Liver (tissue), 10 donors: ENCODE results near the gene CCL19. TPM values are rescaled to one million over a fixed set of nuclear protein-coding genes. Genes with fewer than 3 reads are reported as not detected.

Experiments used
- DNase-seq: peaks from one replicate; pipeline ENCODE4 v3.0.0-alpha.2; 2017; ENCODE audit warnings: low spot score
- H3K27ac ChIP-seq, 2 donors: one replicate each; pipeline ENCODE4 v1.7.0; 2013; ENCODE audit warnings: inconsistent platforms in 2 of 2, low read length in 2 of 2, control low read depth in 1 of 2, low read depth in 1 of 2, mild to moderate bottlenecking in 1 of 2
- H3K27me3 ChIP-seq, 4 donors: one replicate each; pipeline versions ENCODE4 v1.6.1 to v1.7.0; 2013; ENCODE audit warnings: low read length in 3 of 4, inconsistent platforms in 1 of 4, mild to moderate bottlenecking in 1 of 4, moderate library complexity in 1 of 4; ENCODE audit not compliant: control insufficient read depth in 4 of 4, insufficient read depth in 4 of 4
- H3K36me3 ChIP-seq, 4 donors: one replicate each; pipeline versions ENCODE4 v1.6.1 to v1.7.0; 2013; ENCODE audit warnings: low read length in 3 of 4, mild to moderate bottlenecking in 3 of 4, low read depth in 1 of 4, moderate library complexity in 1 of 4; ENCODE audit not compliant: control insufficient read depth in 4 of 4, insufficient read depth in 3 of 4
- H3K4me1 ChIP-seq, 4 donors: one replicate each; pipeline versions ENCODE4 v1.6.1 to v1.7.0; 2013; ENCODE audit warnings: low read length in 3 of 4, mild to moderate bottlenecking in 3 of 4, moderate library complexity in 1 of 4; ENCODE audit not compliant: control insufficient read depth in 4 of 4, insufficient read depth in 4 of 4
- H3K4me3 ChIP-seq, 3 donors: one replicate each; pipeline versions ENCODE4 v1.6.1 to v1.7.0; 2013; ENCODE audit warnings: low read length in 3 of 3, control low read depth in 1 of 3, low read depth in 1 of 3, mild to moderate bottlenecking in 1 of 3
- H3K9ac ChIP-seq, 2 donors: one replicate each; pipeline ENCODE4 v1.7.0; 2013; ENCODE audit warnings: low read length in 2 of 2, mild to moderate bottlenecking in 2 of 2, moderate library complexity in 2 of 2, control low read depth in 1 of 2, low read depth in 1 of 2
- H3K9me3 ChIP-seq, 4 donors: one replicate each; pipeline versions ENCODE4 v1.6.1 to v1.7.0; 2013; ENCODE audit warnings: low read length in 3 of 4; ENCODE audit not compliant: control insufficient read depth in 4 of 4
- whole genome bisulfite sequencing: extraction: QIAGEN DNeasy Blood & Tissue Kit; methylation state at CpG from one replicate; pipeline ENCODE4 v1.1.7; 2013; 5-methylcytosine and 5-hydroxymethylcytosine counted together
- polyA plus RNA-seq, 2 donors: library from polyadenylated mRNA; stranded (reverse) in 1 of 2; unstranded in 1 of 2; fragments of 200-250 nt in 1 of 2; fragments of >200 nt in 1 of 2; fragmentation: Nextera tagmentation in 1 of 2; extraction: Ambion mirVana in 1 of 2; gene quantifications; one replicate each; pipeline versions ENCODE4 v1.2.1 to v1.2.3, GENCODE V29; 2013 to 2015
- small RNA-seq: library from RNA; depleted of rRNA; stranded (forward); fragments of <200 nt; gene quantifications from one replicate; pipeline ENCODE3, GENCODE V24; 2014
- total RNA-seq, 2 donors: library from RNA; depleted of rRNA; stranded (reverse); fragments of >200 nt; gene quantifications; one replicate each; pipeline ENCODE4 v1.2.3, GENCODE V29; 2014
- TF ChIP-seq, protein P1 (sequence below): IDR thresholded peaks from 2 replicates; pipeline ENCODE4 v1.6.1; 2016; ENCODE audit warnings: antibody characterized with exemption
- donor health status: healthy.
- donor health status: healthy.
- donor health status: healthy.
- donor health status: healthy.
- donor health status: healthy.

The CCL19 gene
- total and polyA plus RNA-seq, 4 donors, result 0.33 to 2.9 (median 0.65) TPM; not detected in 1

DNA sequence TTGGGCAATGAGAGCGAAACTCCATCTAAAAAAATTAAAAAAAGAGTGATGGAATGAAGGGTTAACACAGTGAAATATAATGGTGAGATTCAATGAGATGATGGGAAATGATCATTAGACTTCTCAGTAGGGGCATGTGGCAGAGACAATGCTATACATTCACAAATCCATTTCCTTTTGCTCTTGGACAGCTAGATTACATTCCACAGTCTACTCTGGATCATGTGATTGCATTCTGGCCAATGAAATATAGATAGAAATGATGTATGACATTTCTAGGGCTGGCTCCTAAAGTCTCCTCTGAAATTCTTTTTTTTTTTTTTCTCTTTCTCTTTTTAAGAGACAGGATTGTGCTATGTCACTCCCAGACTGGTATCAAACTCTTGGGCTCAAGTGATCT, 48.4 kb downstream of the CCL19 start:
- Histone ChIP-seq H3K36me3 (no peaks in the 10 kb centered on the region), H3K27ac (no peak overlapping the region), H3K27me3 (no peaks in the 10 kb centered on the region), H3K9me3 (no peaks in the 10 kb centered on the region), H3K9ac (no peak overlapping the region), H3K4me1 (peaks cover 18 to 54% (median 44%) of the 10 kb centered on the region in 4 donors), H3K4me3 (no peak overlapping the region)
- DNase-seq, result no peak
- 98% methylated on average over 1 of the region's 1 CpG for WGBS
- TF ChIP-seq, protein P1, sequence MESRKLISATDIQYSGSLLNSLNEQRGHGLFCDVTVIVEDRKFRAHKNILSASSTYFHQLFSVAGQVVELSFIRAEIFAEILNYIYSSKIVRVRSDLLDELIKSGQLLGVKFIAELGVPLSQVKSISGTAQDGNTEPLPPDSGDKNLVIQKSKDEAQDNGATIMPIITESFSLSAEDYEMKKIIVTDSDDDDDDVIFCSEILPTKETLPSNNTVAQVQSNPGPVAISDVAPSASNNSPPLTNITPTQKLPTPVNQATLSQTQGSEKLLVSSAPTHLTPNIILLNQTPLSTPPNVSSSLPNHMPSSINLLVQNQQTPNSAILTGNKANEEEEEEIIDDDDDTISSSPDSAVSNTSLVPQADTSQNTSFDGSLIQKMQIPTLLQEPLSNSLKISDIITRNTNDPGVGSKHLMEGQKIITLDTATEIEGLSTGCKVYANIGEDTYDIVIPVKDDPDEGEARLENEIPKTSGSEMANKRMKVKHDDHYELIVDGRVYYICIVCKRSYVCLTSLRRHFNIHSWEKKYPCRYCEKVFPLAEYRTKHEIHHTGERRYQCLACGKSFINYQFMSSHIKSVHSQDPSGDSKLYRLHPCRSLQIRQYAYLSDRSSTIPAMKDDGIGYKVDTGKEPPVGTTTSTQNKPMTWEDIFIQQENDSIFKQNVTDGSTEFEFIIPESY, result no peak

Small RNA genes lying within 50 kb of the gene (small RNA-seq; reads per million reads assigned to genes)
- not detected for gene CCL27

Other genes starting within 250 kb of the CCL19 start
- gene FAM219A, start 232.7 kb downstream of the CCL19 start, total RNA-seq, result 1 to 10 TPM; 1.6 to 3.6 TPM
- gene FAM219A, start 232.7 kb downstream of the CCL19 start, polyA plus RNA-seq, result 1 to 10 TPM; 1.7 to 3.0 TPM
- gene DNAI1, start 232.5 kb downstream of the CCL19 start, total RNA-seq, result not detected
- not detected for gene DNAI1, start 232.5 kb downstream of the CCL19 start, polyA plus RNA-seq
- 1 to 10 TPM in 1 of 2 donors, under 1 TPM in 1; 0.67 to 9.6 TPM for gene ENHO, start 168.3 kb downstream of the CCL19 start, total RNA-seq
- gene ENHO, start 168.3 kb downstream of the CCL19 start, polyA plus RNA-seq, result 1 to 10 TPM; 1.6 to 2.2 TPM
- 1 to 10 TPM in 1 of 2 donors, under 1 TPM in 1; 0.75 to 3.3 TPM for gene CNTFR, start 101.6 kb downstream of the CCL19 start, total RNA-seq
- gene CNTFR, start 101.6 kb downstream of the CCL19 start, polyA plus RNA-seq, result 1 to 10 TPM; 1.9 to 2.1 TPM
- gene RPP25L, start 79.2 kb downstream of the CCL19 start, total RNA-seq, result 10 to 100 TPM; 18.6 to 23.3 TPM
- 10 to 100 TPM; 25.0 to 33.4 TPM for gene RPP25L, start 79.2 kb downstream of the CCL19 start, polyA plus RNA-seq
- gene DCTN3, start 70.8 kb downstream of the CCL19 start, total RNA-seq, result 10 to 100 TPM; 24.9 to 51.9 TPM
- 10 to 100 TPM; 44.6 to 48.7 TPM for gene DCTN3, start 70.8 kb downstream of the CCL19 start, polyA plus RNA-seq
- 1 to 10 TPM; 2.2 to 2.6 TPM for gene ARID3C, start 62.2 kb downstream of the CCL19 start, total RNA-seq
- gene ARID3C, start 62.2 kb downstream of the CCL19 start, polyA plus RNA-seq, result 1 to 10 TPM in 1 of 2 donors, under 1 TPM in 1; 0.58 to 1.1 TPM
- 100 to 1,000 TPM; 116 to 161 TPM for gene SIGMAR1, start 53.5 kb downstream of the CCL19 start, total RNA-seq
- 100 to 1,000 TPM; 196 to 210 TPM for gene SIGMAR1, start 53.5 kb downstream of the CCL19 start, polyA plus RNA-seq
- 100 to 1,000 TPM in 1 of 2 donors, 10 to 100 TPM in 1; 58.6 to 161 TPM for gene GALT, start 44.6 kb downstream of the CCL19 start, total RNA-seq
- gene GALT, start 44.6 kb downstream of the CCL19 start, polyA plus RNA-seq, result 100 to 1,000 TPM in 1 of 2 donors, 10 to 100 TPM in 1; 69.3 to 196 TPM
- 10 to 100 TPM; 14.8 to 35.3 TPM for gene IL11RA, start 39.1 kb downstream of the CCL19 start, total RNA-seq
- 10 to 100 TPM in 1 of 2 donors, 1 to 10 TPM in 1; 10.0 to 14.7 TPM for gene IL11RA, start 39.1 kb downstream of the CCL19 start, polyA plus RNA-seq
- not detected for gene CCL27, start 28.6 kb downstream of the CCL19 start, total RNA-seq
- not detected for gene CCL27, start 28.6 kb downstream of the CCL19 start, polyA plus RNA-seq
- 1 to 10 TPM; 2.2 to 4.5 TPM for gene CCL21, start 18.9 kb upstream of the CCL19 start, total RNA-seq
- 10 to 100 TPM; 16.7 to 31.0 TPM for gene CCL21, start 18.9 kb upstream of the CCL19 start, polyA plus RNA-seq